Thyroid gland (tissue), 4 donors: ENCODE data around the gene ABTB1. TPM values are rescaled to one million over a fixed set of nuclear protein-coding genes. Genes with fewer than 3 reads are reported as not detected.

ENCODE experiments used
- DNase-seq, 2 donors: peaks; one replicate each; pipeline ENCODE4 v3.0.0-alpha.2; 2019
- H3K27ac ChIP-seq, 3 donors: fragments of 200-600 bp; sonication (generic); 1 replicate in 2 of 3; 2 replicates in 1 of 3; pipeline ENCODE4 v1.5.1; 2016 to 2019; ENCODE audit warnings: mild to moderate bottlenecking in 1 of 3, moderate library complexity in 1 of 3
- H3K27me3 ChIP-seq: fragments of 200-600 bp; sonication (generic); one replicate; pipeline ENCODE4 v1.5.1; 2019
- H3K36me3 ChIP-seq, 2 donors: fragments of 200-600 bp; sonication (generic); one replicate each; pipeline ENCODE4 v1.5.1; 2016 to 2019
- H3K4me1 ChIP-seq, 2 donors: fragments of 200-600 bp; sonication (generic); one replicate each; pipeline ENCODE4 v1.5.1; 2017 to 2019
- H3K4me3 ChIP-seq, 3 donors: fragments of 200-600 bp; sonication (generic); replicated peaks in 1 of 3; 1 replicate in 2 of 3; 2 replicates in 1 of 3; pipeline ENCODE4 v1.5.1; 2016; ENCODE audit warnings: mild to moderate bottlenecking in 1 of 3
- H3K9me3 ChIP-seq: fragments of 200-600 bp; sonication (generic); one replicate; pipeline ENCODE4 v1.5.1; 2017
- POLR2A ChIP-seq, 2 donors: fragments of 450-650 bp; IDR thresholded peaks; one replicate each; pipeline ENCODE4 v1.6.1; 2017; ENCODE audit warnings: antibody characterized with exemption in 2 of 2, mild to moderate bottlenecking in 2 of 2, moderate library complexity in 1 of 2
- WGBS, 2 donors: methylation state at CpG; one replicate each; pipeline ENCODE4 v1.1.5; 2017; 5-methylcytosine and 5-hydroxymethylcytosine counted together
- intact Hi-C: fragments of 100-400 bp; cut with DNase I; formaldehyde crosslinking; loops from one replicate; pipeline ENCODE4 v1.15.1; 2023
- total RNA-seq, 4 donors: library from RNA; depleted of rRNA; stranded (reverse); fragments of >200 nt; gene quantifications; one replicate each; pipeline ENCODE4 v1.2.3, GENCODE V29; 2016
- TF ChIP-seq, protein P1 (sequence below), 6 experiments: fragments of 200-600 bp in 3 of 6; fragments of 450-650 bp in 3 of 6; sonication (generic) in 3 of 6; IDR thresholded peaks; one replicate each; pipeline ENCODE4 v1.5.1; 2016 to 2019; ENCODE audit warnings: antibody characterized with exemption in 6 of 6, mild to moderate bottlenecking in 2 of 6, inconsistent platforms in 1 of 6, moderate library complexity in 1 of 6

ABTB1 gene
- total RNA-seq, 4 donors from 2014 or later: 18.9 to 29.1 (median 24.4) TPM

DNA sequence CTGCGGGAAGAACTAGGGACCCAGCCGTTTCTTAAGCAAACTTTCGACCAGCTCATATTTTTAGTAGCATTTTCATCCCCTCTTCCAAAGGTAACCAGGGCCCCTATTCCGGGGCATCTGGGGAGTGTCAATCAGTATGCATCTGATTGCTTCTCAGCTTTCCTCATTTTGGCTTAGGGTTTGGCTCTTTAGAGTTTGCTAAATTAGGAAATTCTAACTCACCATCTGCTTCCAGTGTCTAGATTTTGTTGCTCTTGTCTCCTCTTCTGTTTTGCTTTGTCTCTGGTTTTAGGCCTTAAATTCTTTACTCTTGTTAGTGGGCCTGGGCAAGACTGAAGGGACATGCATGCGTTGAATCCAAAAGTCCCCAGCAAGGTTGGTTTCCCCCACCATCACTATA is 9.6 kb upstream of the ABTB1 start:
- Histone ChIP-seq H3K27ac (no peak overlapping the region), H3K9me3 (no peaks in the 10 kb centered on the region), H3K27me3 (no peaks in the 10 kb centered on the region), H3K4me1 (no peaks in the 10 kb centered on the region), H3K4me3 (no peak overlapping the region), H3K36me3 (no peaks in the 10 kb centered on the region)
- TF ChIP-seq, protein P1, sequence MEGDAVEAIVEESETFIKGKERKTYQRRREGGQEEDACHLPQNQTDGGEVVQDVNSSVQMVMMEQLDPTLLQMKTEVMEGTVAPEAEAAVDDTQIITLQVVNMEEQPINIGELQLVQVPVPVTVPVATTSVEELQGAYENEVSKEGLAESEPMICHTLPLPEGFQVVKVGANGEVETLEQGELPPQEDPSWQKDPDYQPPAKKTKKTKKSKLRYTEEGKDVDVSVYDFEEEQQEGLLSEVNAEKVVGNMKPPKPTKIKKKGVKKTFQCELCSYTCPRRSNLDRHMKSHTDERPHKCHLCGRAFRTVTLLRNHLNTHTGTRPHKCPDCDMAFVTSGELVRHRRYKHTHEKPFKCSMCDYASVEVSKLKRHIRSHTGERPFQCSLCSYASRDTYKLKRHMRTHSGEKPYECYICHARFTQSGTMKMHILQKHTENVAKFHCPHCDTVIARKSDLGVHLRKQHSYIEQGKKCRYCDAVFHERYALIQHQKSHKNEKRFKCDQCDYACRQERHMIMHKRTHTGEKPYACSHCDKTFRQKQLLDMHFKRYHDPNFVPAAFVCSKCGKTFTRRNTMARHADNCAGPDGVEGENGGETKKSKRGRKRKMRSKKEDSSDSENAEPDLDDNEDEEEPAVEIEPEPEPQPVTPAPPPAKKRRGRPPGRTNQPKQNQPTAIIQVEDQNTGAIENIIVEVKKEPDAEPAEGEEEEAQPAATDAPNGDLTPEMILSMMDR (IDR thresholded peaks at IDR 0.05): no peak
- TF ChIP-seq POLR2A (IDR thresholded peaks at IDR 0.05): no peak
- DNase-seq: no peak
- WGBS, 2 donors: 87 to 89% methylated on average over 5 of the region's 5 CpGs
- intact Hi-C loops: no loop called here

DNA sequence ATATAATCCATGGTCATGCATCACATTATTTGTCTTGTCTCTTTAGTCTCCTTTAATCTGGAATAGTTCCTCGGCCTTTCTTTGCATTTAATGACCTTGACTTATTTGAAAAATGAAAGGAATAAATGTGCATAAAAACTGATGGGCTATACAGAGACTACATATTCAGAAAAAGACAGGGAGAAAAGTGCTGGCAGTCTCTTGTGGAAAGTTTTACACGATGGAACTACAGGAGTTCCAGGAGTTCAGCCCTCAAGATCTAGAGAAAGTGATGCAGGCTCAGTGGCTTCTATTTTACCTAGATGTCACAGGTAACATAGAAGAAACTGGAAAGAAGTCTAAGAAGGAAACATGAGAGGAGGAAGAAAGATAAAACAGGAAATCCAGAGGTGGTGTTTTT is 7.6 kb upstream of the ABTB1 start:
- TF ChIP-seq, protein P1 (IDR thresholded peaks at IDR 0.05): no peak
- no peak for TF ChIP-seq POLR2A (IDR thresholded peaks at IDR 0.05)

DNA sequence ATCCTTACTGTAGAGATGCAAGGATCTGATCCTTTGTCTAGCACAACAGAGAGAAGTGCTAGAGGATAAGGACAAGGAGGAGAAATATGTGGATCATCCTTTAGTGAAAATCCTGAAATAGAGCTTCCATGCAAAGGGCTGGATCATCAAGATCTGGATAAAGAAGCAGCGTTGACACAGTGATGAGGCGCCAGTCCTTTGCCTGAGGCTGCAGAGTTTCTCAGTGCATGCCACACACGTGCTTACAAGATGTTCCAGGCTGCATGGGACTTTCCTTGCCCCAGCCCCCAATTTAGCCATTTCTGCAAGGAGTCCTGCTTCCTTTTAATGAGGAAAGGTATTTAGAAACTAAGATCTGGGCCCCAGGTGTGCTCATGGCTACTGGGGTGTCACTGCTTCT is 7.2 kb upstream of the ABTB1 start:
- H3K4me3 ChIP-seq: no peak overlapping the region
- H3K27ac ChIP-seq: no peak overlapping the region
- WGBS, 2 donors: 92 to 100% methylated on average over 3 of the region's 3 CpGs
- no peaks in the 10 kb centered on the region for H3K27me3 ChIP-seq
- H3K9me3 ChIP-seq: no peaks in the 10 kb centered on the region
- no peak for DNase-seq
- no peaks in the 10 kb centered on the region for H3K4me1 ChIP-seq
- H3K36me3 ChIP-seq: no peaks in the 10 kb centered on the region
- TF ChIP-seq POLR2A (IDR thresholded peaks at IDR 0.05): no peak
- TF ChIP-seq, protein P1 (IDR thresholded peaks at IDR 0.05): no peak
- intact Hi-C loops: no loop called here

More for the DNA sequence above, 7.6 kb upstream of the ABTB1 start:
- H3K4me1 ChIP-seq: no peaks in the 10 kb centered on the region
- intact Hi-C loops: no loop called here
- no peak overlapping the region for H3K27ac ChIP-seq
- no peaks in the 10 kb centered on the region for H3K9me3 ChIP-seq
- no peaks in the 10 kb centered on the region for H3K27me3 ChIP-seq
- whole genome bisulfite sequencing, 2 donors: 74 to 82% methylated on average over 2 of the region's 2 CpGs
- H3K36me3 ChIP-seq: no peaks in the 10 kb centered on the region
- no peak for DNase-seq
- H3K4me3 ChIP-seq: no peak overlapping the region

DNA sequence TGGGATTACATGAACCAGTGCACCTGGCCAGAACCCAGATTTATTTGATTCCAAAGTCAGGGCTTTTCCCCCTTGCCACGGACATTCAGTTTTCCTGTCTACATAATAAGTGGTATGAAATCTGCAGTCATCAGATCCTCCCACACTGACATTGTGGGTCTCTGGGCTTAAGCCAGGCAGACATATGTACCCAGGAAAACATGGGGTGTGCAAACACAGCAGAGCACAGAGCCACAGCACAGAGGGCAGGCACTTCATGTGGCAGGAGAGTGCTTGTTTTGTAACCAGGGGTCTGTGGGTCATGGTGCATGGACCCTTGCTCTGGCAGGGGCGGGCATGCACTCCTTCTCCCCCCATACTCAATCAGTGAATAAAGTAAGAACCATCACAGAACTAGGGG is 6.1 kb upstream of the ABTB1 start:
- intact Hi-C loops: no loop called here
- H3K4me1 ChIP-seq: peaks cover 2 to 3% of the 10 kb centered on the region in 2 donors
- no peaks in the 10 kb centered on the region for H3K9me3 ChIP-seq
- H3K27me3 ChIP-seq: no peaks in the 10 kb centered on the region
- DNase-seq: no peak
- H3K27ac ChIP-seq: no peak overlapping the region
- TF ChIP-seq POLR2A (IDR thresholded peaks at IDR 0.05): no peak
- TF ChIP-seq, protein P1 (IDR thresholded peaks at IDR 0.05): no peak
- no peaks in the 10 kb centered on the region for H3K36me3 ChIP-seq
- no peak overlapping the region for H3K4me3 ChIP-seq
- 87 to 96% methylated on average over 2 of the region's 2 CpGs for WGBS, 2 donors

DNA sequence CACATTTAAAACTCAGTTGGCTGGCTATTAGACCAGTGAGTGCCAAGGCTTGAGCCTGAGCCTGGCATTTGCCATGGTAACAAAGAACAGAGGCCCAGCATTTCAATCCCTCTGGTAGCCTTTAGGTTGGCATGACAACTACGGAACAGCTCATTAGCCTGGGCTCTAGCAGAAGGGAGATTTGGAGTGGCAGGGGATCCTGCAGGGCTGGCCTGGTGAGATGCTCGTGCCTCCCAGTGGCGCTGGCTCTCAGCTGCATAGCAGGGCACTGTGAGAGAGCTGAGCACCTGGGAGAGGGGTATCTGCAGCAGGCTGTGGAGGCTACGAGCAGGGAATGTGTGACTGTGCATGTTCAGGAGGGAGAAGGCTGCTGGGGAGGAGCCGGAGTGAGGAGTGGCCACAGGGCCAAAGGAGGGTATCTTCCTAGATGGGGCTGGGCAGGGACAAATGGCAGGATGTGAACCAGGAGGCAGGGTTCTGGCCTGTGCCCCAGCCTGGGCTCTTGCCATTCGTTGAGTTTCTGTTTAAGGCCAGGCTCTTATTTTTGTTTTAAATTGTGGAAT is 5.6 kb upstream of the ABTB1 start:
- no peaks in the 10 kb centered on the region for H3K36me3 ChIP-seq
- H3K9me3 ChIP-seq: no peaks in the 10 kb centered on the region
- peaks cover 7% of the 10 kb centered on the region in 2 donors for H3K4me1 ChIP-seq
- WGBS, 2 donors: 88 to 97% methylated on average over 5 to 6 of the region's 6 CpGs
- H3K27ac ChIP-seq: no peak overlapping the region
- no peaks in the 10 kb centered on the region for H3K27me3 ChIP-seq
- H3K4me3 ChIP-seq: no peak overlapping the region
- no peak for DNase-seq
- no peak for TF ChIP-seq POLR2A (IDR thresholded peaks at IDR 0.05)
- TF ChIP-seq, protein P1 (IDR thresholded peaks at IDR 0.05): no peak
- intact Hi-C loops: no loop called here
